Measurements from ENCODE around the gene KAZN. TPM values are rescaled to one million over a fixed set of nuclear protein-coding genes. Genes with fewer than 3 reads are reported as not detected.

Gene KAZN
- polyA plus RNA-seq, 1 of the 3 experiments (the other 2 are of a cell fraction): 6.8 TPM

DNA sequence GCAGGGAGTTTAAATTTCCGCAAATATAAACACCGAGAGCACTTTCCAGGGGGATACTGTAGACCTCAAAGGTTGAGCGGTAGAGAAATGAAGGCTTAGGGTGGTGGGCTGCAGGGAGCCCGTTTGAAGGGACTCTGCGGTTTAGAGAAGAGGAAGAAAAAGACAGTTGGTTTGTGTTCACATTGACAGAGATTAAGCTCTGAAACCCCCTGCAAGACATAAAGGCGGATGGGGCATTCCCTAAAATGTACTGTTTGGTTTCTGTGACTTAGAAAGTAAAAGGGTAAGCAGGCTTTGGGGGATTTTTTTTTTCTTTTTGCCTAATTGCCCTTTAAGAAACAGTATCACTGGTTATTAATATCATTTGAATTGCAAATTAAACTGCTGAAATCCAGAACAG, 1.3 kb downstream of the KAZN start:
- DNase-seq: no peak
- Histone ChIP-seq H3K9me3 (no peaks in the 10 kb centered on the region), H3K4me1 (ENCODE audit: control insufficient read depth in 1 of 2, insufficient read depth in 2 of 2, low read depth in 1 of 2, low read length in 1 of 2) (peaks cover 0 to 4% of the 10 kb centered on the region in 2 experiments; a peak in 1 of 4 replicates), H3K27me3 (ENCODE audit: insufficient read depth) (no peaks in the 10 kb centered on the region), H3K27ac (ENCODE audit: low read depth in 2 of 2, low read length in 1 of 2) (no peak overlapping the region), H3K4me2 (no peak overlapping the region), H2AFZ (ENCODE audit: low read depth) (no peak overlapping the region), H3K9ac (no peak overlapping the region), H3K9me2 (no peaks in the 10 kb centered on the region), H3K4me3 (ENCODE audit: low read depth in 2 of 2, low read length in 1 of 2) (no peak overlapping the region; a peak in 1 of 4 replicates), H3F3A (replicated peaks; ENCODE audit: insufficient read depth) (no peaks in the 10 kb centered on the region), H3K36me3 (replicated peaks in 1 of 2; ENCODE audit: control insufficient read depth in 1 of 2, insufficient read depth in 2 of 2, low read length in 1 of 2) (no peaks in the 10 kb centered on the region), H3K79me2 (ENCODE audit: insufficient read depth) (no peaks in the 10 kb centered on the region), H4K20me1 (ENCODE audit: insufficient read depth) (no peaks in the 10 kb centered on the region)
- CTCF ChIA-PET: interaction anchor here (0.7 to 3.1 kb wide), 4 partner anchors 12 to 486 kb away, joined by 3 to 12 read pairs (median 3); no protein-coding TSS in a partner anchor
- POLR2A ChIA-PET: interaction anchor here (0.5 kb wide), 1 partner anchor 964 kb away, joined by 3 read pairs; no protein-coding TSS in a partner anchor
- TF ChIP-seq RFX5 (IDR thresholded peaks at IDR 0.05; ENCODE audit: low read length) (no peak), RXRA (IDR thresholded peaks at IDR 0.05; ENCODE audit: borderline replicate concordance, low read depth) (no peak), TCF12 (IDR thresholded peaks at IDR 0.05) (no peak), GATA2 (CRISPR knock-in tag; IDR thresholded peaks at IDR 0.05) (no peak), NRF1 (IDR thresholded peaks at IDR 0.05; ENCODE audit: low read depth, low read length) (no peak), RAD21 (IDR thresholded peaks at IDR 0.05; ENCODE audit: low read length) (no peak), USF2 (IDR thresholded peaks at IDR 0.05; ENCODE audit: borderline replicate concordance, low read depth, low read length) (no peak), SIN3A (IDR thresholded peaks at IDR 0.05; ENCODE audit: borderline replicate concordance, low read depth, low read length) (no peak), EZH2phosphoT487 (IDR thresholded peaks at IDR 0.05; ENCODE audit: borderline replicate concordance, low read depth) (no peak), MEF2A (IDR thresholded peaks at IDR 0.05; ENCODE audit: borderline replicate concordance, low read depth) (no peak)
- TF ChIP-seq, protein P1, sequence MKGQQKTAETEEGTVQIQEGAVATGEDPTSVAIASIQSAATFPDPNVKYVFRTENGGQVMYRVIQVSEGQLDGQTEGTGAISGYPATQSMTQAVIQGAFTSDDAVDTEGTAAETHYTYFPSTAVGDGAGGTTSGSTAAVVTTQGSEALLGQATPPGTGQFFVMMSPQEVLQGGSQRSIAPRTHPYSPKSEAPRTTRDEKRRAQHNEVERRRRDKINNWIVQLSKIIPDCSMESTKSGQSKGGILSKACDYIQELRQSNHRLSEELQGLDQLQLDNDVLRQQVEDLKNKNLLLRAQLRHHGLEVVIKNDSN (IDR thresholded peaks at IDR 0.05; ENCODE audit: borderline replicate concordance, low read depth): no peak
- 22% methylated on average over 6 of the region's 6 CpGs for WGBS (ENCODE audit: low lambda C conversion rate)

DNA sequence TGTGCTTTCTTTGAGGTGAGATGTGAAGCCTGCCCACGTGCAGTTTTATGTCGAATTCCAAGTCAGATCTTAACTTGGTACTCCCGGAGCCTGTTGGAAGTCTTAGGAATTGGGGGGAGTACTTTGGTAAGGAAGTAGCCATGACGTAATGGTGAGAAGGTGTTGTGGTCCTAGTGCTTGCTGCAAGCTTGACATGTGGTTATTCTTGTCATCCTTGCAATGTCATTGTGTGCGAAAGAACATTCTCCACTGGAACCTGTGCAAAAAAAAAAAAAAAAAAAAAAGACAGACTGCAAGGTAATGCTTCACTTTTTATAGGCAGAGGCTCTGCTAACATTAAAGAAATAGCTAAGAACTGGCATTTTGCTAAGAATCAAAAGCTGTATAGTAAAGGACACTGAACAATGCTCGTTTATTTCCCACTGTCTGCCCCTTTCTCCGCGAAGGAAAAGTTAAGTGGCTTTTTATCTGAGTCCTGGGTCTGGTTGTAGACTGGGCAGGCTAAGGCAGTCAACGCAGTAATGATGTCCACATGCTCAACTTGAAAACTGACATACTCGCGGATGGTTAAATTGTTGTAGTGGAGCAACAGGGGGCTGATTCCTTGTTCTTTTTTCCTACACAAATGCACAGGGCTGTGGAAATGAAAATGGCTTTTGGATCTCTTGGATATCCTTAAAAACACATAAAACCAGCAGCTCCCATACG, 2.1 kb downstream of the KAZN start:
- 39% methylated on average over 11 of the region's 12 CpGs for WGBS (ENCODE audit: low lambda C conversion rate)
- Histone ChIP-seq H3K9me3 (no peaks in the 10 kb centered on the region), H3K27me3 (ENCODE audit: insufficient read depth) (no peaks in the 10 kb centered on the region), H3K79me2 (ENCODE audit: insufficient read depth) (no peaks in the 10 kb centered on the region), H3K4me2 (no peak overlapping the region), H3K9ac (no peak overlapping the region), H3F3A (replicated peaks; ENCODE audit: insufficient read depth) (no peaks in the 10 kb centered on the region), H2AFZ (ENCODE audit: low read depth) (no peak overlapping the region), H3K27ac (ENCODE audit: low read depth in 2 of 2, low read length in 1 of 2) (no peak overlapping the region), H3K4me1 (ENCODE audit: control insufficient read depth in 1 of 2, insufficient read depth in 2 of 2, low read depth in 1 of 2, low read length in 1 of 2) (peaks cover 0 to 4% of the 10 kb centered on the region in 2 experiments; a peak in 1 of 4 replicates), H4K20me1 (ENCODE audit: insufficient read depth) (no peaks in the 10 kb centered on the region), H3K9me2 (no peaks in the 10 kb centered on the region), H3K4me3 (ENCODE audit: low read depth in 2 of 2, low read length in 1 of 2) (no peak overlapping the region), H3K36me3 (replicated peaks in 1 of 2; ENCODE audit: control insufficient read depth in 1 of 2, insufficient read depth in 2 of 2, low read length in 1 of 2) (no peaks in the 10 kb centered on the region)
- no peak for TF ChIP-seq RXRA (IDR thresholded peaks at IDR 0.05; ENCODE audit: borderline replicate concordance, low read depth)
- TF ChIP-seq, protein P2, sequence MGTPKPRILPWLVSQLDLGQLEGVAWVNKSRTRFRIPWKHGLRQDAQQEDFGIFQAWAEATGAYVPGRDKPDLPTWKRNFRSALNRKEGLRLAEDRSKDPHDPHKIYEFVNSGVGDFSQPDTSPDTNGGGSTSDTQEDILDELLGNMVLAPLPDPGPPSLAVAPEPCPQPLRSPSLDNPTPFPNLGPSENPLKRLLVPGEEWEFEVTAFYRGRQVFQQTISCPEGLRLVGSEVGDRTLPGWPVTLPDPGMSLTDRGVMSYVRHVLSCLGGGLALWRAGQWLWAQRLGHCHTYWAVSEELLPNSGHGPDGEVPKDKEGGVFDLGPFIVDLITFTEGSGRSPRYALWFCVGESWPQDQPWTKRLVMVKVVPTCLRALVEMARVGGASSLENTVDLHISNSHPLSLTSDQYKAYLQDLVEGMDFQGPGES (IDR thresholded peaks at IDR 0.05; ENCODE audit: low read depth, low read length): no peak
- TF ChIP-seq RCOR1 (IDR thresholded peaks at IDR 0.05; ENCODE audit: low read length): no peak
- no peak for TF ChIP-seq FOXM1 (IDR thresholded peaks at IDR 0.05; ENCODE audit: low read depth)
- ChIA-PET CTCF (interaction anchor here (0.7 to 3.1 kb wide), 2 partner anchors 11 to 487 kb away, joined by 3 to 12 read pairs; no protein-coding TSS in a partner anchor), POLR2A (interaction anchor here (0.5 kb wide), 1 partner anchor 964 kb away, joined by 3 read pairs; no protein-coding TSS in a partner anchor)
- DNase-seq: no peak
